A549 (cell line): ENCODE results near the gene CALN1. TPM values are rescaled to one million over a fixed set of nuclear protein-coding genes. Genes with fewer than 3 reads are reported as not detected.
A peak's percentile ranks its signal among the peaks of the same experiment; 100 is the strongest.
"Not testable (repeated sequence)": the region's sequence is repeated elsewhere in the genome, so short reads cannot be mapped to it uniquely, and the experiment has no call there.

Source experiments
- ATAC-seq, 2 experiments: fragments of 200-7000 bp in 1 of 2; fragments of >200 bp in 1 of 2; cut with Nextera tagmentation in 1 of 2; cut with Tn5 transposase in 1 of 2; 3 replicates each; pipeline versions ENCODE4 v1.8.0 to v1.9.1; 2018 to 2020; ENCODE audit warnings: mild to moderate bottlenecking in 1 of 2, moderate library complexity in 1 of 2
- CTCF ChIA-PET: fragments of 300-600 bp; sonication (Branson Sonifier 250); formaldehyde crosslinking; extraction: SDS; loops from one replicate; lab custom pipeline; 2021; ENCODE audit warnings: antibody characterized with exemption, inconsistent platforms; lab: Yijun Ruan, JAX
- POLR2A ChIA-PET: fragments of 350-600 bp; formaldehyde crosslinking; extraction: SDS; loops from one replicate; lab custom pipeline; 2021; ENCODE audit warnings: antibody characterized with exemption, inconsistent platforms; lab: Yijun Ruan, JAX
- DNase-seq, 2 experiments: peaks; one replicate each; pipeline versions ENCODE4 v3.0.0 to v3.0.0-alpha.2; 2011 to 2016; ENCODE audit warnings: low read depth in 1 of 2, low spot score in 1 of 2
- FAIRE-seq: peaks from 2 replicates; lab custom pipeline; 2011; peaks lifted over from hg19 to GRCh38; lab: Jason Lieb, UNC
- H3K27ac ChIP-seq, 2 experiments: fragments of >200 bp; sonication (Bioruptor Twin); formaldehyde crosslinking; 3 replicates each; pipeline ENCODE4 v1.5.1; 2016 to 2017
- H3K4me1 ChIP-seq: fragments of >200 bp; sonication (Bioruptor Twin); formaldehyde crosslinking; 3 replicates; pipeline ENCODE4 v1.6.1; 2016
- H3K4me2 ChIP-seq: fragments of >200 bp; sonication (Bioruptor Twin); formaldehyde crosslinking; 3 replicates; pipeline ENCODE4 v1.6.1; 2016
- H3K4me3 ChIP-seq: fragments of >200 bp; sonication (Bioruptor Twin); formaldehyde crosslinking; 3 replicates; pipeline ENCODE4 v1.5.1; 2016
- H3K9me3 ChIP-seq: fragments of >200 bp; sonication (Bioruptor Twin); formaldehyde crosslinking; 3 replicates; pipeline ENCODE4 v1.6.1; 2016
- BHLHE40 ChIP-seq: IDR thresholded peaks from 2 replicates; pipeline ENCODE4 v1.6.1; 2012; ENCODE audit warnings: low read depth, low read length, inconsistent platforms
- CBX2 ChIP-seq: fragments of 200-600 bp; sonication (generic); IDR thresholded peaks from 2 replicates; pipeline ENCODE4 v1.6.1; 2016; ENCODE audit warnings: low read depth, mild to moderate bottlenecking, borderline replicate concordance
- CHD2 ChIP-seq: fragments of 150-350 bp; IDR thresholded peaks from 2 replicates; pipeline ENCODE4 v1.6.1; 2014; ENCODE audit warnings: low read length; ENCODE audit not compliant: partially characterized antibody
- ESRRA ChIP-seq: fragments of 150-350 bp; IDR thresholded peaks from 2 replicates; pipeline ENCODE4 v1.6.1; 2014; ENCODE audit warnings: mild to moderate bottlenecking, low read length, borderline replicate concordance
- FOXS1 ChIP-seq: fragments of 250-450 bp; sonication (Bioruptor Pico); IDR thresholded peaks from 2 replicates; pipeline ENCODE4 v1.5.0; 2020; ENCODE audit warnings: mild to moderate bottlenecking, moderate library complexity
- HOXA7 ChIP-seq: fragments of 250-450 bp; sonication (Bioruptor Pico); IDR thresholded peaks from 2 replicates; pipeline ENCODE4 v1.5.0; 2020; ENCODE audit warnings: mild to moderate bottlenecking, moderate library complexity
- HOXB13 ChIP-seq: fragments of 250-450 bp; sonication (Bioruptor Pico); IDR thresholded peaks from 2 replicates; pipeline ENCODE4 v1.5.0; 2020; ENCODE audit warnings: low read depth, mild to moderate bottlenecking, moderate library complexity
- JUN ChIP-seq, 2 experiments: fragments of >200 bp; sonication (Bioruptor Twin); formaldehyde crosslinking; IDR thresholded peaks; 2 replicates in 1 of 2; 3 replicates in 1 of 2; pipeline ENCODE4 v1.6.1; 2016 to 2017
- JUNB ChIP-seq: fragments of >200 bp; sonication (Bioruptor Twin); formaldehyde crosslinking; IDR thresholded peaks from 2 replicates; pipeline ENCODE4 v1.6.1; 2016
- MAFK ChIP-seq: fragments of 450-650 bp; IDR thresholded peaks from 2 replicates; pipeline ENCODE4 v1.6.1; 2014; ENCODE audit not compliant: partially characterized antibody
- MAX ChIP-seq: IDR thresholded peaks from 2 replicates; pipeline ENCODE4 v1.6.1; 2012
- MAZ ChIP-seq: fragments of 150-350 bp; IDR thresholded peaks from 2 replicates; pipeline ENCODE4 v1.6.1; 2014; ENCODE audit warnings: antibody characterized with exemption, low read depth, low read length, borderline replicate concordance
- MYC ChIP-seq: IDR thresholded peaks from 2 replicates; pipeline ENCODE4 v1.6.1; 2012; ENCODE audit warnings: mild to moderate bottlenecking, inconsistent platforms, low read length, improper control_type of control experiment, borderline replicate concordance
- NFE2L2 ChIP-seq: fragments of 150-350 bp; conservative IDR thresholded peaks from 2 replicates; pipeline ENCODE4 v1.6.1; 2014; ENCODE audit warnings: low read length
- POLR2AphosphoS2 ChIP-seq: conservative IDR thresholded peaks from 2 replicates; pipeline ENCODE4 v1.6.1; 2012; ENCODE audit warnings: low read length, improper control_type of control experiment, inconsistent platforms
- RAD21 ChIP-seq, 2 experiments: fragments of >200 bp in 1 of 2; sonication (Bioruptor Twin) in 1 of 2; formaldehyde crosslinking in 1 of 2; IDR thresholded peaks in 1 of 2; conservative IDR thresholded peaks in 1 of 2; 2 replicates in 1 of 2; 3 replicates in 1 of 2; pipeline ENCODE4 v1.6.1; 2012 to 2018; ENCODE audit warnings: inconsistent platforms in 1 of 2
- SMC3 ChIP-seq: fragments of >200 bp; sonication (Bioruptor Twin); formaldehyde crosslinking; IDR thresholded peaks from 3 replicates; pipeline ENCODE4 v1.6.1; 2018; ENCODE audit warnings: inconsistent platforms
- TFCP2L1 ChIP-seq: fragments of 250-450 bp; sonication (Bioruptor Pico); IDR thresholded peaks from 2 replicates; pipeline ENCODE4 v1.5.0; 2021; ENCODE audit warnings: mild to moderate bottlenecking
- WGBS: methylation state at CpG from one replicate; pipeline ENCODE4 v1.1.6; 2017; ENCODE audit errors: missing lambda C conversion rate; 5-methylcytosine and 5-hydroxymethylcytosine counted together
- polyA plus RNA-seq, 4 experiments: library from polyadenylated mRNA; depleted of rRNA in 3 of 4; stranded (reverse); fragments of >200 nt; fragmentation: RNase III in 1 of 4; extraction: RNeasy Plus Mini Kit Qiagen cat#74134 plus additional on column Dnase treatment in 1 of 4; gene quantifications; 2 replicates in 3 of 4; 3 replicates in 1 of 4; pipeline ENCODE4 v1.2.3, GENCODE V29; 2011 to 2017
- TF ChIP-seq, protein P1 (sequence below): IDR thresholded peaks from 2 replicates; pipeline ENCODE4 v1.6.1; 2012; ENCODE audit warnings: low read depth, borderline replicate concordance
- TF ChIP-seq, protein P2 (sequence below): IDR thresholded peaks from 2 replicates; pipeline ENCODE4 v1.6.1; 2012

Gene CALN1
- polyA plus RNA-seq, 2 of the 4 experiments (the other 2 are of a cell fraction), result not detected

DNA sequence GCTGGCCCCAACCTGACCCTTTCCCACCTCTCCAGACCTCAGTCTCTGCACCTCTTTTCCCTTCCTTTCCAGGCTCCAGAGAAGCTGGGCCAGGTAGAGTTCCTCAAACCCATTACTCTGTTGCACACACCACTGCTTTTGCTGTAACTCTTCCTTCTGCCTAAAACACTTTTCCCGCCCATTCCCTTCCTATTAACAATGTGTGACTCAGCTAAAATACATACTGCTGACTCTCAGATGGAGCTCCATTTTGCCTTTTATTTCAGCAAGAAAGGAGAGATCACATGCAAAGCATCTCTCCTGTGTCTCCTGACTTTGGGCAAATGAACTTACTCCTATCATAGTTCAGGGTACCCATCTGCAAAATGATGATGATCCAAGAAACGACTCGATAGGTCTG is 201.0 kb downstream of the CALN1 start:
- FAIRE-seq, result no peak
- no peak for TF ChIP-seq TFCP2L1 (CRISPR knock-in tag)
- TF ChIP-seq MAFK, result peak; percentile 50
- no peak for TF ChIP-seq HOXB13 (CRISPR knock-in tag)
- no peak for TF ChIP-seq FOXS1 (CRISPR knock-in tag)
- TF ChIP-seq NFE2L2, result 0 out of 2 replicates have a peak, but pooled peaks have one; percentile 23
- no peak for TF ChIP-seq BHLHE40
- no peak overlapping the region for H3K4me3 ChIP-seq
- ATAC-seq, result no peak
- H3K4me2 ChIP-seq, result no peak overlapping the region
- no peak overlapping the region for H3K27ac ChIP-seq
- H3K4me1 ChIP-seq, result no peaks in the 10 kb centered on the region
- CTCF ChIA-PET, result no interaction called here
- DNase-seq, result no peak
- H3K9me3 ChIP-seq, result no peaks in the 10 kb centered on the region
- POLR2A ChIA-PET, result no interaction called here
- 19% methylated on average over 3 of the region's 3 CpGs for WGBS

- DNase-seq, FAIRE-seq, POLR2A ChIA-PET, H3K9me3 ChIP-seq, H3K27ac ChIP-seq, ATAC-seq, H3K4me2 ChIP-seq, CTCF ChIA-PET, H3K4me1 ChIP-seq, H3K4me3 ChIP-seq: not testable (repeated sequence)
These were observed 203.1 kb downstream of the CALN1 start for GRCh38 chr7:72209006-72209405.

DNA sequence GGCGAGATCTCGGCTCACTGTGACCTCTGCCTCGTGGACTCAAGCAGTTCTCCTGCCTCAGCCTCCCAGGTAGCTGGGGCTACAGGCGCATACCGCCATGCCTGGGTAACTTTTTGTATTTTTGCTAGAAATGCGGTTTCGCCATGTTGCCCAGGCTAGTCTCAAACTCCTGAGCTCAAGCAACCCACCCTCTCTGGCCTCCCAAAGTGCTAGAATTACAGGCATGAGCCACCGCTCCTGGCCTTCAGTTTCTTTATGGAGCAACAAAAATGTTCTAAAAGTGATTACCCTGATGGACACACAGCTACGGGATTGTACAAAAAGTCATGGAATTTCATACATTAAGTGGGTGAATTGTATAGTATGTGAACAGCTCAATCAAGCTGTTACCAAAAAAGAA is 216.0 kb downstream of the CALN1 start:
- Histone ChIP-seq H3K4me1 (no peaks in the 10 kb centered on the region), H3K4me3 (no peak overlapping the region), H3K4me2 (no peak overlapping the region), H3K27ac (no peak overlapping the region), H3K9me3 (no peaks in the 10 kb centered on the region)
- 17% methylated on average over 9 of the region's 9 CpGs for WGBS
- FAIRE-seq, result no peak
- DNase-seq, result no peak
- ATAC-seq, result no peak
- CTCF ChIA-PET, result interaction anchor here (1.2 kb wide), 1 partner anchor 11 kb away, joined by 3 read pairs; no protein-coding TSS in a partner anchor
- POLR2A ChIA-PET, result no interaction called here
- TF ChIP-seq MYC (no peak), JUNB (no peak)

DNA sequence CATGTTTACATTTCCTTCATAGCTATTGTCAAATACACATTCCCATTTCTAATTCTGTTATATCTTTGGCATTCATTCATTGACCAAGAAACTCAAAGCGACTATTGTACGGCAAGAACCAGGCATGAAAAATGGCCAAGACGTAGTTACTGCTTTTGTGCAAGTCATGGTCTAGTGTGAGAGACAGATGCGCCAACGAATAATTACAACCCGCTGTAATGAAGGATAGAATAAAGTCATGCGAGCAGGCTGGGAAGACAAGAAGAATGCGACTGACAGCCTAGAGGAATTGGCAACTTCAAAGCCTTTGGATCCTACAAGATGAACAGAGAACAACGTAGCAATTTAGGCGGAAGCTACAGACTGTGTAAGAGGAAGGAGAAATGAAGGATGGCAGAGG is 221.2 kb downstream of the CALN1 start:
- no peak overlapping the region for H3K4me3 ChIP-seq
- POLR2A ChIA-PET, result no interaction called here
- CTCF ChIA-PET, result no interaction called here
- H3K9me3 ChIP-seq, result no peaks in the 10 kb centered on the region
- DNase-seq (no peak), ATAC-seq (no peak), FAIRE-seq (no peak)
- H3K4me2 ChIP-seq, result no peak overlapping the region
- WGBS, result 63% methylated on average over 10 of the region's 10 CpGs
- no peak overlapping the region for H3K27ac ChIP-seq
- TF ChIP-seq, protein P1, sequence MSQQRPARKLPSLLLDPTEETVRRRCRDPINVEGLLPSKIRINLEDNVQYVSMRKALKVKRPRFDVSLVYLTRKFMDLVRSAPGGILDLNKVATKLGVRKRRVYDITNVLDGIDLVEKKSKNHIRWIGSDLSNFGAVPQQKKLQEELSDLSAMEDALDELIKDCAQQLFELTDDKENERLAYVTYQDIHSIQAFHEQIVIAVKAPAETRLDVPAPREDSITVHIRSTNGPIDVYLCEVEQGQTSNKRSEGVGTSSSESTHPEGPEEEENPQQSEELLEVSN, result no peak
- TF ChIP-seq ESRRA, result no peak
- TF ChIP-seq NFE2L2, result peak; percentile 62
- no peaks in the 10 kb centered on the region for H3K4me1 ChIP-seq

GRCh38 chr7:72190146-72190545 is 222.0 kb downstream of the CALN1 start:
- no peak overlapping the region for H3K4me3 ChIP-seq
- WGBS, result 3% methylated on average over 8 of the region's 8 CpGs
- H3K4me2 ChIP-seq, result no peak overlapping the region
- ATAC-seq, result no peak
- POLR2A ChIA-PET, result no interaction called here
- FAIRE-seq, result no peak
- no peaks in the 10 kb centered on the region for H3K9me3 ChIP-seq
- H3K27ac ChIP-seq, result no peak overlapping the region
- H3K4me1 ChIP-seq, result no peaks in the 10 kb centered on the region
- CTCF ChIA-PET, result no interaction called here
- DNase-seq, result no peak
- no peak for TF ChIP-seq MAZ
- TF ChIP-seq, protein P2, sequence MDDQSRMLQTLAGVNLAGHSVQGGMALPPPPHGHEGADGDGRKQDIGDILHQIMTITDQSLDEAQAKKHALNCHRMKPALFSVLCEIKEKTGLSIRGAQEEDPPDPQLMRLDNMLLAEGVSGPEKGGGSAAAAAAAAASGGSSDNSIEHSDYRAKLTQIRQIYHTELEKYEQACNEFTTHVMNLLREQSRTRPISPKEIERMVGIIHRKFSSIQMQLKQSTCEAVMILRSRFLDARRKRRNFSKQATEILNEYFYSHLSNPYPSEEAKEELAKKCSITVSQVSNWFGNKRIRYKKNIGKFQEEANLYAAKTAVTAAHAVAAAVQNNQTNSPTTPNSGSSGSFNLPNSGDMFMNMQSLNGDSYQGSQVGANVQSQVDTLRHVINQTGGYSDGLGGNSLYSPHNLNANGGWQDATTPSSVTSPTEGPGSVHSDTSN, result no peak
- TF ChIP-seq HOXA7, result no peak
- TF ChIP-seq CHD2, result no peak
- no peak for TF ChIP-seq POLR2AphosphoS2
- TF ChIP-seq SMC3, result no peak
- no peak for TF ChIP-seq MAX
- TF ChIP-seq MYC, result no peak
- no peak for TF ChIP-seq JUN (IDR thresholded peaks at IDR 0.05)
- TF ChIP-seq CBX2, result no peak
- TF ChIP-seq RAD21 (conservative IDR thresholded peaks at IDR 0.05 in 1 of 2, IDR thresholded peaks at IDR 0.05 in 1 of 2), result no peak
- TF ChIP-seq, all 56 proteins: peak for 0
